Measurements from ENCODE around the gene WWOX.

WWOX gene

GRCh38 chr16:78919852-78920251, 820.4 kb downstream of the WWOX start:
- Histone ChIP-seq H3K4me1 (ENCODE audit: control insufficient read depth in 1 of 2, insufficient read depth in 1 of 2, low read depth in 1 of 2, low read length in 1 of 2) (no peaks in the 10 kb centered on the region), H3K36me3 (no peaks in the 10 kb centered on the region), H3K9me3 (no peaks in the 10 kb centered on the region), H3K27me3 (no peaks in the 10 kb centered on the region), H3K27ac (no peak overlapping the region), H3K4me3 (ENCODE audit: low read depth in 1 of 2, low read length in 1 of 2) (no peak overlapping the region)
- no peak for TF ChIP-seq CTCF (IDR thresholded peaks at IDR 0.05)

- no peaks in the 10 kb centered on the region for H3K36me3 ChIP-seq
- no peaks in the 10 kb centered on the region for H3K9me3 ChIP-seq
- H3K27ac ChIP-seq: no peak overlapping the region
- no peak for TF ChIP-seq CTCF (IDR thresholded peaks at IDR 0.05)
- no peaks in the 10 kb centered on the region for H3K4me1 ChIP-seq (ENCODE audit: control insufficient read depth in 1 of 2, insufficient read depth in 1 of 2, low read depth in 1 of 2, low read length in 1 of 2)
- no peaks in the 10 kb centered on the region for H3K27me3 ChIP-seq
- no peak overlapping the region for H3K4me3 ChIP-seq (ENCODE audit: low read depth in 1 of 2, low read length in 1 of 2)
Measured at GRCh38 chr16:78920621-78921020, 821.2 kb downstream of the WWOX start.

- H3K27ac ChIP-seq: no peak overlapping the region
- TF ChIP-seq CTCF (IDR thresholded peaks at IDR 0.05): no peak
- H3K4me3 ChIP-seq (ENCODE audit: low read depth in 1 of 2, low read length in 1 of 2): no peak overlapping the region
- no peaks in the 10 kb centered on the region for H3K9me3 ChIP-seq
- H3K4me1 ChIP-seq (ENCODE audit: control insufficient read depth in 1 of 2, insufficient read depth in 1 of 2, low read depth in 1 of 2, low read length in 1 of 2): no peaks in the 10 kb centered on the region
- H3K36me3 ChIP-seq: no peaks in the 10 kb centered on the region
- H3K27me3 ChIP-seq: no peaks in the 10 kb centered on the region
Measured at GRCh38 chr16:78925083-78925767, 825.8 kb downstream of the WWOX start.

GRCh38 chr16:78926723-78927210, 827.3 kb downstream of the WWOX start:
- TF ChIP-seq CTCF (IDR thresholded peaks at IDR 0.05): no peak
- Histone ChIP-seq H3K4me3 (ENCODE audit: low read depth in 1 of 2, low read length in 1 of 2) (no peak overlapping the region), H3K27ac (no peak overlapping the region), H3K9me3 (no peaks in the 10 kb centered on the region), H3K27me3 (no peaks in the 10 kb centered on the region), H3K36me3 (no peaks in the 10 kb centered on the region), H3K4me1 (ENCODE audit: control insufficient read depth in 1 of 2, insufficient read depth in 1 of 2, low read depth in 1 of 2, low read length in 1 of 2) (no peaks in the 10 kb centered on the region)

GRCh38 chr16:78927766-78928165, 828.3 kb downstream of the WWOX start:
- Histone ChIP-seq H3K27ac (no peak overlapping the region), H3K9me3 (no peaks in the 10 kb centered on the region), H3K4me1 (ENCODE audit: control insufficient read depth in 1 of 2, insufficient read depth in 1 of 2, low read depth in 1 of 2, low read length in 1 of 2) (no peaks in the 10 kb centered on the region), H3K27me3 (no peaks in the 10 kb centered on the region), H3K36me3 (no peaks in the 10 kb centered on the region), H3K4me3 (ENCODE audit: low read depth in 1 of 2, low read length in 1 of 2) (no peak overlapping the region)
- no peak for TF ChIP-seq CTCF (IDR thresholded peaks at IDR 0.05)
